ENCODE data around the gene CUTA.

GRCh38 chr6:33372526-33373123 is 45.3 kb downstream of the CUTA start:
- no peak for TF ChIP-seq CTCF (IDR thresholded peaks at IDR 0.05; ENCODE audit: low read depth, low read length)
- TF ChIP-seq EZH2phosphoT487 (IDR thresholded peaks at IDR 0.05; ENCODE audit: low read depth) = no peak
